Activated T-cell treated with anti-CD3 and anti-CD28 coated beads for 1 hour (primary cell): ENCODE results near the gene PNPLA2.

ENCODE experiments used
- DNase-seq: peaks from one replicate; pipeline ENCODE4 v3.0.0-alpha.2; 2020; ENCODE audit warnings: low read depth

The PNPLA2 gene

DNA sequence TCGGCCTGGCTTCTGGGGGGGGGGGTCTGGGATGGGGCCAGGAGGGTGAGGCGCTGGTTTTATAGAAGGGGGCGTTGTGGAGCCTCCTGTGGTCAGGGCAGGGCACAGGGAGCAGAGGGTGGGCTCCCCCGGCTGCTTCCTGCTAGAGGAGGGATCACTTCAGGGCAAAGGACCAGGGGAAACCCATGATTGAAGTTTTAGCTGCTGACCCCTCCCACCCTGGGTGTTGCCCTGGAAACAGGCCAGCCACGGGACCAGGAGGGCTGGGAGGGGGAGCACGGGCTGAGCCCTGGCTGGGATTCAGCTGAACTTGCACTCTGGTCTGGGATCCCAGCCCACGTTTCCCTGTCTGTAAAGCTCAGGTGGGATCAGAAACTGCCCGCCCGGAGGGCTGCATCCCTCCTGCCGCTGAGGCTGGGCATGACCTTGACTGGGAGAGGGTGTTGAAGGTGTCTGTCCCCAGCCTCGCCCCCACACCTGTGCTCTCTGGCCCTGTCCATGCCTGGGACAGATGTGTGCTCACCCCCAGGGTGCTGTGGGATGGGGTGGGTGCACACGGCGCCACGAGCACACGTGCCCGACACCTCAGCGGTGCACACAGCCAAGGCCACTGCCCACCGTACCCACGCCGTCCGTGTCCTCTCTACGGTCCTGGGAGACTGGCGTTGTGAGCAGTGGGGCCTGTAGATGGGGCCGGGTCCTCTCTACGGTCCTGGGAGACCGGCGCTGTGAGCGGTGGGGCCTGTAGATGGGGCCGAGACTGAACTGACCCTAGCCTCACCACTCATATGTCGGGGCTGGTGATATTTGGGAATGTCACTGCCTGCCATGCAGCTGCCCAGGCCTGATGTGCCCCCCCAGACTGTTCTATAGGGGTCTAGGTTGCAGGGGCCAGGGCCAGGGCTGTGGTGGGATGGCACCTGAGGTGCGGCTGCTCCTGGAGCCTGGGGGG lies 26.3 kb downstream of the PNPLA2 start:
- DNase-seq: no peak

GRCh38 chr11:845872-846495 lies 27.3 kb downstream of the PNPLA2 start:
- no peak for DNase-seq

- DNase-seq: no peak
Observed at GRCh38 chr11:846496-847098, 27.9 kb downstream of the PNPLA2 start.

DNA sequence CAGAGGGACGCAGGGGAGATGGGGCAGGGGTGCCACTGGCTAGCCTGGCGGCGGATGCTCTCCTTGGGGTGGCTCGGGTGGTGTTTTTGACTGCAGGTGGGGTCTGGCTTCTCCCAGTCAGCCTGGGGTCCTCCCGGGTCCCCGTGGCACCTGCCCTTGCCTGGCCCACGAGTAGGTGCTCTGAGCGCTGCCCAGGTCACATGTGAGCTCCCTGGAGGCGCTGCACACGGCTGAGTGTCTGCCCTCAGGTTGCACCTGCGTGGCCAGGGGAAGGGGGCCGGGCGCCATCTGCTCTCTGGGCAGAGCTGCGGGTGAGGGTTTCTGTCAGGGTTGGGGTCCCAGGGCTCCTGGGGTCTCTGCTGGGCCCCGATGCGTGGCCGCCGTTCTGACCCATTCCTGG lies 29.2 kb downstream of the PNPLA2 start:
- no peak for DNase-seq

DNA sequence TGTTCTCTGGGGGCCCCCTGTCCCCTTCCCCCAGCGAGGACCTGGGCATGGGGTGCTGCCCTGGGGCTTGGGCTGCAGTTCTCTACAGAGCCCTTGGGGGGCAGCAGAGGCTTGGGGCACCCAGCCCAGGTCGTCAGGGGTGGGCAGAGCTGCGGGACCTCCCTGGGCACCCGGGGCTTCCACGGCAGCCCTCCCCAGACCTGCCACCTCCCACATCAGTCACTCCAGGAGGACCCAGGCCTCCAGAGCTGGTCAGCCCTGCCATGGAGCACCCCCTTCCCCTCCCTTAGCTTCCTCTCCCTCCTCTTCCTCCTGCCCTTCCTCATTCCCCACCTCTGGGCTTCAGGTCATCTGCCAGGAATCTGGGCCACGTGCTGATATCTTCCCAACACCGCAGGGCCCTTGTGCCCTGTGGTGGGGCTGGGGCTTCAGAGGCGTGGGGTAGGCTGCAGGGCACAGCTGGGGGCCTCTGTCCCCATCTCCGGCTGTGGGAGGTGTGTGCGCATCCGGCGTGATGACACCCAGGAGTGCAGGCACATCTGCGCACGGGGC lies 29.7 kb downstream of the PNPLA2 start:
- peak; percentile 55 for DNase-seq

DNA sequence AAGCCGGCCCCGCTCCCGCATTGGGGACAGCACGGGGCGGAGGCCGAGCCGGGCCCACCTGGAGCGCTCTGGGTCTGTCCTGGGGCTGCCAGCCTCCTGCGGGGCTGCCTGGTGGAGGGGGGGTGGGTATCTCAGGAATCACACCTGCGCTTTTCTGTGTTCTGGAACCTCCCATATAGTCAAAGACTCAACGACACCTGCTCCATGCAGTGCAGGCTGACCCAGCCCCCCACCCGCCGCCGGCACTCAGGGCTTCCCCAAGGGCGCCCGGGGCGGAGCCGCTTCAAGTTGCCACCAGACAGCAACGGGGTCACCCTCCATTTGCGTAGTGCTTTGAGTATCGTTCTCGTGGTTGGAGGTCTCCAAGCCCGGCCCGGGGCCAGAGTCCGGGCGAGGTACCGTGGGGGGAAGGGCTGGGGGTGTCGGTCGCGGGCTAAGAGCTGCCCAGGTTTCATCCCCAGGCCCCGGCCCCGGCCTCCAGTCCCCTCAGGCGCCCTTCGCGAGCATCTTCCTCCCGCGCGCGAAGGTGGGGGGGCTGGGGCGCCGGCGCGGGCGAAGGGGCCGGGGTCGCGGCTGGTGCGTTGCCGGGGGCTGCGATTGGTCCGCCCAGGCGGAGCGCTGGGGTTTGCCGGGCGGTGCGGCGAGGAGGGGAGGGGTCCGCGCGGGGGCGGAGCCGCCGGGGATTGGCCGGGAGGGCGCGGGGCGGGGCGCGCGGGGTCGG lies 30.6 kb downstream of the PNPLA2 start:
- no peak for DNase-seq

GRCh38 chr11:849951-850774 lies 31.4 kb downstream of the PNPLA2 start:
- DNase-seq: no peak

- no peak for DNase-seq
Observed at GRCh38 chr11:850775-851763, 32.4 kb downstream of the PNPLA2 start.

GRCh38 chr11:852762-853161 lies 34.0 kb downstream of the PNPLA2 start:
- DNase-seq: no peak

GRCh38 chr11:853682-854448 lies 35.2 kb downstream of the PNPLA2 start:
- DNase-seq: no peak

DNA sequence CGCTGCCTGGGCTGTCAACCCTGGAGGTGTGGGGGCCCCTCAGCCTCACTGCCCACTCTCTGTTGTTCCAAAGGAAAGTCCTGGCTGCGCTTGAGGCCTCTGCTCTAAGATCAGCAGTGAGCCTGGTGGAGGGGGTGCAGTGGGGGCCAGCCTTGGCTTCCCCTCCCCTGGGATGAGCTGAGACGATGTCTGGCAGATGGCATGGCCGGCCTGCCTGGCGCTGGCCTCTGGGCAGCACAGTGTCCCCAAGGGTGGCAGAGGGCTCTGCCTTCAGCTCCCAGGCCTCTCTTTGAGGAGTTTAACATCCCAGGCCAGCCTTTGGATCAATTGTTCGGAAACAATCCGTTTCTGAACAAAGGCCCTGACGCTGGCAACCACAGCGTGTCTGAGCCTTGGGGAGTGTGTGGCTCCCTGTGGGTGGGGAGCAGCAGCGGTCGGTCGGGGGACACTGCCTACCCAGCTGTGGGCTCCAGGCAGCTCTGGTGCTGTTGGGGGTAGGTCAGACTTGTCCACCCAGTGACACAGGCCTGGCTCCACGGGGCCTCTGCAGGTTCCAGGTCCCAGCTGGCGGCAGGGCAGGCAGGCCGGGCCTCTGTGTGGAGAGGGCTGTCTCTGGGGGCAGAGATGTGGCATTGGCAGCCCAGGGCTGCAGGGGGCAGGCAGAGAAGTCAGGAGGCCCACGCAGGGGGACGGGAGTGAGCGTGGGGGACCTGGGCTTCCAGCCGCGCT lies 36.1 kb downstream of the PNPLA2 start:
- no peak for DNase-seq

DNA sequence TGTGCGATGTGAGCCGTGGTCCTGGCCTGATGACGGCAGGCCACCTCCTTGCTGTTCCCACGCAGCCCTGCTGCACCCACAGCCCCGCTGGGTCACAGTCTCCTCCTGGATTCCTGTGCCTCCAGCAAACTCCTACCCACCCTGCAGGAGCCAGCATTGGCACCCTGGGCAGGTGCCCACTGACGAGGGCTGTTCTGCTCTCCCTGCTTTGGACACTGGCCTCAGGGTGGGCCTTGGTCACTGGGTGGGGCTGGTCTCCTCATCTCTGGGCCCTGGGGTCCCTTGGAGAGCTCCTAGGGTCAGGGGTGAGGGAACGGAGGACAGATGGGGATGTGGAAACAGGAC lies 36.6 kb downstream of the PNPLA2 start:
- no peak for DNase-seq

DNA sequence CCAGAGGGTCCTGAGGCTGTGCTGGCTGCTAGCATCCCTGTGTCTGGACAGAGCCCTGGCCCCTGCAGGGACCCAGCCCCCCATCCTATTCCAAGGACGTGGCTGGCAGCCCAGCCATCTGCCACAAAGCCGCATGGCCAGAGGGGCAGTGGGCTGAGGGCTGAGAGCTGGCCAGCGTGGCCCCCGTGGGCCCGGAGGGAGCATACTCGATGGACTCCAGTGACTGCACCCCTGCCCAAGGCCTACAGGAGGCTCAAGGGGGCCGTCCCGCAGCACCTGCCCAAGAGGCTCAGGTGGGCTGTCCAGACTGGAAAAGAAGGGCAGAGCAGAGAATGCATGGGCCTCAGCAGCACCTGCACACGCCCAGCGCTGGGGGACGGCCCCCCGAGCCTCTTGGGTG lies 37.1 kb downstream of the PNPLA2 start:
- no peak for DNase-seq

DNA sequence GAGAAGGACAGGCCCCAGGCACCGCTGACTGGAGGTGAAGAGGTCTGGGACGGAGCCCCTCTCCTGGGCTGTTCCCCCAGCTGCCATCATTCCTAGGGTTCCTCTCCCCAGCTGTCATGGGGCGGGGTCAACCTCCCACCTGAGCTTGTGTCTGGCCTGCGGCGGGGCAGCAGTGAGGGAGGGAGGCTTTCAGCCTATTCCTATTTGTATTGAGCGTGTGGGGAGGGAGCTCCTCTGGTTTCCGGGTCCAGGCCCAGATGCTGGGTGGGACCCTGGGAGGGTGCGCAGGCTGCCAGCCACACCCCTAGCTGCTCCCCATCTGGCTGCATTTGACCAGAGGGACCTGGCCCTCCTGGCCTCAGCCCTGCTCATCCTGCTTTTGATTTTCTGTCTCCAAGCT lies 37.7 kb downstream of the PNPLA2 start:
- DNase-seq: no peak

DNA sequence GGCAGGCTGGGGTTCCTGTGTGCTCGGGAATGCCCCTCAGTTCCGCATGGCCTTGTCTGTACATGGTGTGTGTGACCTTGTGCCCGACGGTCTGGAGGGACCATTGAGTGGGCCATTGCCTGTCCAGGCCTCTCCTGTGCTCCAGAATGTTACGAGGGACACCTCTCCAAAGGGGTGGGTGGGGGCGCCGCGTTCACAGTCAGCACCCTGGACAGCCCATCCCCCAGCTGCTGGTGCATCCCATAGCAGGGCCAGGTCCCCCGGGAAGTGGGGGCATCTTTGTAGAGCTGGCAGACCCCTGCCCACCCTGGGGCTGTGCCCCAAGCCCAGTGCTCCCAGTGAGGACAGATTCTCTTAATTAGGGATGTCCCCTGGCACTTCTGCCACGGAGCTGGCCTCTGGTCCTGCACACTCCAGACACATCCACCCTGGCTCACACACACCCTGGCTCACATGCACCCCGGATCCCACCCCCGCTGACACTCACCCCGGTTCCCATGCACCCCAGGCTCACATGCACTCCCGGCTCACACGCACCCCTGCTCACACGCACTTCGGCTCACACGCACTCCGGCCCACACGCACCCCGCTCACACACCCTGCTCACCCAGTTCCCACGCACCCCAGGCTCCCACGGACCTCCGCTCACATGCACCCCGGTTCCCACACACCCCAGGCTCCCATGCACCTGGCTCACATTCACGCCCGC lies 39.5 kb downstream of the PNPLA2 start:
- no peak for DNase-seq

DNA sequence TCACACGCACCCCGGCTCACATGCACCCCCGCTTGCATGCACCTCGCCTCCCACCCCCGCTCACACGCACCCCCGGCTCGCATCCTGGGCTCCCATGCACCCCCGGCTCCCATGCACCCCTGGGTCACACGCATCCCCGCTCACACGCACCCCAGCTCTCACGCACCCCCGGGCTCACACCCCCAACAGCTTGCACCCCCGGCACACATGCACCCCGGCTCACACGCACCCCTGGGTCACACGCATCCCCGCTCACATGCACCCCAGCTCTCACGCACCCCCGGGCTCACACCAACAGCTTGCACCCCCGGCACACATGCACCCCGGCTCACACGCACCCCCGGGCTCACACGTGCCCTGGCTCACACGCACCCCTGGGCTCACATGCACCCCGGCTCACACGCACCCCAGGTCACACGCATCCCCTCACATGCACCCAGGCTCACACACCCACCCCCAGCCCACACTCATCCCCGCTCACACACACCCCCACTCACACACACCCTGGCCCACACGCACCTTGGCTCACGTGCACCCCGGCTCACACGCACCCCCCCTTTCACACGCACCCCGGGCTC lies 40.1 kb downstream of the PNPLA2 start:
- DNase-seq: no peak

DNA sequence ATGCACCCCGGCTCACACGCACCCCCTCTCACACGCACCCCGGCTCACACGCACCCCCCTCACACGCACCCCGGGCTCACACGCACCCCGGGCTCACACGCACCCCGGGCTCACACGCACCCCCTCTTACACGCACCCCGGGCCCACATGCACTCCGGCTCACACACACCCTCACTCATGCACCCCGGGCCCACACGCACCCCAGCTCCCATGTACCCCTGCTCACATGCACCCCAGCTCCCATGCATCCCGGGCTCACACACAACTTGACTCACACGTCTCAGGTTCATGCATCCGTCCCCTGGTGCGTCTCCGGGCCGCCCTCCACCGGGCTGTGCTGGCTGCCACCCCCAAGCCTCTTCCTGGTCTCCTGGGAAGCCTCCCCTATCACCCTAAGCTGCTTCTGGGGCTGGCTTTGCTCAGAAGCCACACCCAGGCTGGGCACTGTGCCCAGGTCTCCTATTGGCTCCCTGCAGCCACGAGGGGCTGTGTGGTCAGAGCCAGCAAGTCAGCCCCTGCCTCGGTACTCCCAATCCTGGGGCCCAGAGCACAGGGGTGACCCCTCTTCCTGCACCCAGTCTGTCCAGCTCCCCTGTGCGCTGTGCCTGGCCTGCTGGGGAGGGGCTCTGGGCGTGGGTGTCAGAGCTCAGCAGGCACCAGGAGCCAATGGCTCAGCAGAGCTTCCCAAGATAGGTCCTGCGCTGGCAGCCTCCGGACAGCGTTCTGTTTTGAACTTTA lies 40.8 kb downstream of the PNPLA2 start:
- DNase-seq: no peak
